Endodermal cell (in vitro differentiated cells): ENCODE measurements around the gene S100Z. TPM values are rescaled to one million over a fixed set of nuclear protein-coding genes. Genes with fewer than 3 reads are reported as not detected.

ENCODE experiments used
- DNase-seq: peaks from one replicate; pipeline ENCODE4 v3.0.0-alpha.2; 2017
- H3K27ac ChIP-seq: 2 replicates; pipeline ENCODE4 v1.5.1; 2013; ENCODE audit warnings: mild to moderate bottlenecking, low read depth, low read length, moderate library complexity
- H3K27me3 ChIP-seq: 2 replicates; pipeline ENCODE4 v1.6.1; 2013; ENCODE audit warnings: mild to moderate bottlenecking, low read length, moderate library complexity; ENCODE audit not compliant: insufficient read depth, control insufficient read depth, poor library complexity, severe bottlenecking
- H3K36me3 ChIP-seq: 2 replicates; pipeline ENCODE4 v1.7.0; 2013; ENCODE audit warnings: mild to moderate bottlenecking, low read length, moderate library complexity; ENCODE audit not compliant: control insufficient read depth, insufficient read depth
- H3K4me1 ChIP-seq: one replicate; pipeline ENCODE4 v1.7.0; 2013; ENCODE audit warnings: low read length; ENCODE audit not compliant: control insufficient read depth, insufficient read depth
- H3K4me3 ChIP-seq: 2 replicates; pipeline ENCODE4 v1.5.1; 2013; ENCODE audit warnings: mild to moderate bottlenecking, low read length, moderate library complexity
- H3K9ac ChIP-seq: 2 replicates; pipeline ENCODE4 v1.6.1; 2013; ENCODE audit warnings: mild to moderate bottlenecking, low read length, moderate library complexity; ENCODE audit not compliant: poor library complexity, severe bottlenecking; ENCODE audit errors: extremely low read depth
- H3K9me3 ChIP-seq: 2 replicates; pipeline ENCODE4 v1.6.1; 2013; ENCODE audit warnings: mild to moderate bottlenecking, low read length, moderate library complexity; ENCODE audit not compliant: control insufficient read depth
- H3K27ac Mint-ChIP-seq: 2 replicates; pipeline ENCODE4 v1.8.0; 2020; ENCODE audit warnings: mixed read lengths
- H3K27me3 Mint-ChIP-seq: 2 replicates; pipeline ENCODE4 v1.8.0; 2021; ENCODE audit warnings: mild to moderate bottlenecking, mixed read lengths; ENCODE audit not compliant: insufficient read depth
- H3K36me3 Mint-ChIP-seq: 2 replicates; pipeline ENCODE4 v1.8.0; 2020; ENCODE audit warnings: low read depth, mixed read lengths
- H3K4me1 Mint-ChIP-seq: 2 replicates; pipeline ENCODE4 v1.8.0; 2020; ENCODE audit warnings: mixed read lengths
- H3K4me3 Mint-ChIP-seq: 2 replicates; pipeline ENCODE4 v1.8.0; 2020; ENCODE audit warnings: mild to moderate bottlenecking, moderate library complexity, mixed read lengths
- H3K9me3 Mint-ChIP-seq: 2 replicates; pipeline ENCODE4 v1.8.0; 2020; ENCODE audit warnings: mild to moderate bottlenecking, mixed read lengths
- CTCF ChIP-seq: fragments of 200-600 bp; sonication (generic); conservative IDR thresholded peaks from 2 replicates; pipeline ENCODE4 v1.5.0; 2021; ENCODE audit warnings: antibody characterized with exemption, mild to moderate bottlenecking
- WGBS, 2 experiments: methylation state at CpG; one replicate each; pipeline versions ENCODE4 v1.1.5 to v1.1.7; 2013; ENCODE audit warnings: missing lambda C conversion rate in 2 of 2, mixed read lengths in 1 of 2; ENCODE audit not compliant: insufficient coverage in 1 of 2, insufficient read length in 1 of 2; 5-methylcytosine and 5-hydroxymethylcytosine counted together
- total RNA-seq, 2 donors: library from RNA; stranded (reverse); fragmentation: NEBNext Ultra II Directional in 1 of 2; extraction: Animal tissue kit (Norgen Biotek cat#: 25700) in 1 of 2; gene quantifications; 2 replicates in 1 of 2; 3 replicates in 1 of 2; pipeline ENCODE4 v1.2.1, GENCODE V29; 2021

The S100Z gene
- total RNA-seq, 2 donors from 2014 or later: 17.2 to 18.3 TPM

GRCh38 chr5:76930083-76930482, 80.3 kb downstream of the S100Z start:
- no peak for DNase-seq
- H3K27me3 ChIP-seq: no peaks in the 10 kb centered on the region
- Mint-ChIP-seq H3K27me3 (no peaks in the 10 kb centered on the region), H3K9me3 (peaks cover 11% of the 10 kb centered on the region), H3K4me1 (peaks cover 27% of the 10 kb centered on the region), H3K4me3 (no peak overlapping the region), H3K36me3 (peaks cover 27% of the 10 kb centered on the region), H3K27ac (no peak overlapping the region)
- no peak overlapping the region for H3K9ac ChIP-seq
- no peak overlapping the region for H3K27ac ChIP-seq
- H3K9me3 ChIP-seq: no peaks in the 10 kb centered on the region
- WGBS, 2 experiments: 95 to 96% methylated on average over 4 of the region's 4 CpGs
- no peak for TF ChIP-seq CTCF
- H3K36me3 ChIP-seq: no peaks in the 10 kb centered on the region
- no peaks in the 10 kb centered on the region for H3K4me1 ChIP-seq
- H3K4me3 ChIP-seq: no peak overlapping the region

GRCh38 chr5:76938177-76938576, 88.4 kb downstream of the S100Z start:
- DNase-seq: no peak
- H3K4me3 Mint-ChIP-seq: no peak overlapping the region
- H3K27me3 Mint-ChIP-seq: no peaks in the 10 kb centered on the region
- Histone ChIP-seq H3K9ac (no peak overlapping the region), H3K4me1 (no peaks in the 10 kb centered on the region), H3K27ac (no peak overlapping the region), H3K36me3 (no peaks in the 10 kb centered on the region), H3K9me3 (no peaks in the 10 kb centered on the region), H3K27me3 (no peaks in the 10 kb centered on the region), H3K4me3 (no peak overlapping the region)
- H3K36me3 Mint-ChIP-seq: peaks cover 37% of the 10 kb centered on the region
- no peak for TF ChIP-seq CTCF
- no peaks in the 10 kb centered on the region for H3K4me1 Mint-ChIP-seq
- H3K9me3 Mint-ChIP-seq: peaks cover 14% of the 10 kb centered on the region
- H3K27ac Mint-ChIP-seq: no peak overlapping the region

GRCh38 chr5:76941000-76941399, 91.2 kb downstream of the S100Z start:
- no peaks in the 10 kb centered on the region for H3K27me3 Mint-ChIP-seq
- Histone ChIP-seq H3K4me3 (no peak overlapping the region), H3K27me3 (no peaks in the 10 kb centered on the region), H3K4me1 (peaks cover 4% of the 10 kb centered on the region), H3K36me3 (no peaks in the 10 kb centered on the region), H3K9ac (no peak overlapping the region), H3K9me3 (no peaks in the 10 kb centered on the region), H3K27ac (no peak overlapping the region)
- H3K36me3 Mint-ChIP-seq: peaks cover 13% of the 10 kb centered on the region
- peaks cover 2% of the 10 kb centered on the region for H3K9me3 Mint-ChIP-seq
- H3K4me1 Mint-ChIP-seq: peaks cover 20% of the 10 kb centered on the region
- no peak for TF ChIP-seq CTCF
- no peak overlapping the region for H3K4me3 Mint-ChIP-seq
- 96 to 100% methylated on average over 2 to 3 of the region's 4 CpGs for WGBS, 2 experiments
- no peak overlapping the region for H3K27ac Mint-ChIP-seq
- DNase-seq: no peak
